A549 treated with CORT108297 at 1 μM for 4 hours (cell line): ENCODE data around the gene THRAP3. TPM values are rescaled to one million over a fixed set of nuclear protein-coding genes. Genes with fewer than 3 reads are reported as not detected.

Source experiments
- total RNA-seq: library from RNA; stranded (reverse); fragments of 200-300 nt; extraction: Qiagen RNA extraction; gene quantifications from 5 replicates; pipeline ENCODE4 v1.2.3, GENCODE V29; 2022

The THRAP3 gene
- 52.4 to 66.8 TPM (median 56.7 TPM) in 5 replicates for total RNA-seq

GRCh38 chr1:36223996-36224536, at the start of gene THRAP3:
TSS of gene THRAP3 (plus strand) at chr1:36224443. CDS start at chr1:36282564, 58,121 bp downstream.

GRCh38 chr1:36306210-36306901, 82.1 kb downstream of the THRAP3 start, which contains the start of gene SH3D21:
TSS of gene SH3D21 (plus strand) at chr1:36306368. CDS start at chr1:36306421, 53 bp downstream.

GRCh38 chr1:36323636-36324352, 99.6 kb downstream of the THRAP3 start, which contains the start of gene EVA1B:
TSS of gene EVA1B (minus strand) at chr1:36323645. CDS start at chr1:36323037, 608 bp downstream.

Other genes with a start within 250 kb of the THRAP3 start
- gene TEKT2, start 140.3 kb upstream of the THRAP3 start, total RNA-seq: not detected in 5 replicates
- gene ADPRS, start 135.6 kb upstream of the THRAP3 start, total RNA-seq: 21.4 to 29.6 TPM (median 27.5 TPM) in 5 replicates
- gene COL8A2, start 99.2 kb upstream of the THRAP3 start, total RNA-seq: 0.08 to 0.16 TPM (median 0.09 TPM) in 5 replicates
- gene TRAPPC3, start 75.0 kb upstream of the THRAP3 start, total RNA-seq: 71.5 to 77.6 TPM (median 75.8 TPM) in 5 replicates
- 120 to 127 TPM (median 124 TPM) in 5 replicates for gene MAP7D1, start 68.3 kb upstream of the THRAP3 start, total RNA-seq
- 1.6 to 2.5 TPM (median 1.9 TPM) in 5 replicates for gene SH3D21, start 81.9 kb downstream of the THRAP3 start, total RNA-seq
- 10.5 to 24.4 TPM (median 21.8 TPM) in 5 replicates for gene EVA1B, start 99.2 kb downstream of the THRAP3 start, total RNA-seq
- 9.4 to 11.8 TPM (median 11.3 TPM) in 5 replicates for gene STK40, start 161.5 kb downstream of the THRAP3 start, total RNA-seq
- gene LSM10, start 173.5 kb downstream of the THRAP3 start, total RNA-seq: 38.7 to 50.3 TPM (median 46.8 TPM) in 5 replicates
- 4.9 to 7.0 TPM (median 5.9 TPM) in 5 replicates for gene OSCP1, start 226.0 kb downstream of the THRAP3 start, total RNA-seq
- gene MRPS15, start 239.9 kb downstream of the THRAP3 start, total RNA-seq: 72.0 to 87.4 TPM (median 81.7 TPM) in 5 replicates